Measurements from ENCODE around the gene PICK1. TPM values are rescaled to one million over a fixed set of nuclear protein-coding genes. Genes with fewer than 3 reads are reported as not detected.

The PICK1 gene
- total and polyA plus RNA-seq, 4 donors, result 5.8 to 25.8 (median 13.1) TPM

GRCh38 chr22:38080850-38081635 is 23.8 kb downstream of the PICK1 start:
- TF ChIP-seq TAF1 (conservative IDR thresholded peaks at IDR 0.05) (no peak), HNF4G (IDR thresholded peaks at IDR 0.05) (no peak), RAD21 (IDR thresholded peaks at IDR 0.05) (no peak), FOXA1 (IDR thresholded peaks at IDR 0.05) (no peak), GABPA (IDR thresholded peaks at IDR 0.05 in 1 of 2, conservative IDR thresholded peaks at IDR 0.05 in 1 of 2) (no peak), NR2F2 (IDR thresholded peaks at IDR 0.05) (no peak), RXRA (IDR thresholded peaks at IDR 0.05) (no peak), JUND (IDR thresholded peaks at IDR 0.05) (no peak), EGR1 (IDR thresholded peaks at IDR 0.05; ENCODE audit: low read depth in 2 of 2) (no peak)
- no peaks in the 10 kb centered on the region for H3K36me3 ChIP-seq (ENCODE audit: control insufficient read depth in 4 of 4, insufficient read depth in 3 of 4, low read depth in 1 of 4, low read length in 3 of 4)
- H3K4me1 ChIP-seq (ENCODE audit: control insufficient read depth in 4 of 4, insufficient read depth in 4 of 4, low read length in 3 of 4), result peaks cover 4 to 17% (median 14%) of the 10 kb centered on the region in 4 donors
- H3K9ac ChIP-seq (ENCODE audit: low read depth in 1 of 2, low read length in 2 of 2), result no peak overlapping the region
- H3K9me3 ChIP-seq (ENCODE audit: control insufficient read depth in 4 of 4, low read length in 3 of 4), result no peaks in the 10 kb centered on the region
- WGBS, result 9% methylated on average over 110 of the region's 110 CpGs
- H3K27ac ChIP-seq (ENCODE audit: low read depth in 1 of 2, low read length in 2 of 2), result no peak overlapping the region
- DNase-seq (ENCODE audit: low spot score), result no peak
- no peaks in the 10 kb centered on the region for H3K27me3 ChIP-seq (ENCODE audit: control insufficient read depth in 4 of 4, insufficient read depth in 4 of 4, low read length in 3 of 4)
- H3K4me3 ChIP-seq (ENCODE audit: low read depth in 1 of 3, low read length in 3 of 3), result peak overlapping the region in 1 of 3 donors; percentile 40

DNA sequence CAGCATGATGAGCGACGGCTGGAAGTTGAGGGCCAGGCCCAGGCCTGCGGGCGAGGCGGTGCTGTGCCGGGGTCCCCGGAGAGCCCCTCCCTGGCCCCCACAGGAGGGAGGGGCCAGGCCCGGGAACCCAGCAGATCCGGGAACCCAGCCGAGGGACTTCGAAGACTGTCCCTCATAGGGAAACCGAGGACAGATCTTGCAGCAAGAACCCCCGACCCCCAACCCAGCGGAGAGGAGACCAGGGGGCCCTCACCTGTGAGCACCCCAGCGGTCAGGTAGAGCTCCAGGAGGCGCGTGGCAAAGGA is 24.4 kb downstream of the PICK1 start:
- TF ChIP-seq YY1 (IDR thresholded peaks at IDR 0.05) (no peak), HNF4A (conservative IDR thresholded peaks at IDR 0.05) (no peak), NR2F2 (IDR thresholded peaks at IDR 0.05) (no peak), TAF1 (conservative IDR thresholded peaks at IDR 0.05) (no peak), FOXA2 (IDR thresholded peaks at IDR 0.05) (no peak), GABPA (IDR thresholded peaks at IDR 0.05 in 1 of 2, conservative IDR thresholded peaks at IDR 0.05 in 1 of 2) (no peak), RAD21 (IDR thresholded peaks at IDR 0.05) (no peak), RXRA (IDR thresholded peaks at IDR 0.05) (no peak), FOXA1 (IDR thresholded peaks at IDR 0.05) (no peak), JUND (IDR thresholded peaks at IDR 0.05) (no peak)
- TF ChIP-seq, protein P1, sequence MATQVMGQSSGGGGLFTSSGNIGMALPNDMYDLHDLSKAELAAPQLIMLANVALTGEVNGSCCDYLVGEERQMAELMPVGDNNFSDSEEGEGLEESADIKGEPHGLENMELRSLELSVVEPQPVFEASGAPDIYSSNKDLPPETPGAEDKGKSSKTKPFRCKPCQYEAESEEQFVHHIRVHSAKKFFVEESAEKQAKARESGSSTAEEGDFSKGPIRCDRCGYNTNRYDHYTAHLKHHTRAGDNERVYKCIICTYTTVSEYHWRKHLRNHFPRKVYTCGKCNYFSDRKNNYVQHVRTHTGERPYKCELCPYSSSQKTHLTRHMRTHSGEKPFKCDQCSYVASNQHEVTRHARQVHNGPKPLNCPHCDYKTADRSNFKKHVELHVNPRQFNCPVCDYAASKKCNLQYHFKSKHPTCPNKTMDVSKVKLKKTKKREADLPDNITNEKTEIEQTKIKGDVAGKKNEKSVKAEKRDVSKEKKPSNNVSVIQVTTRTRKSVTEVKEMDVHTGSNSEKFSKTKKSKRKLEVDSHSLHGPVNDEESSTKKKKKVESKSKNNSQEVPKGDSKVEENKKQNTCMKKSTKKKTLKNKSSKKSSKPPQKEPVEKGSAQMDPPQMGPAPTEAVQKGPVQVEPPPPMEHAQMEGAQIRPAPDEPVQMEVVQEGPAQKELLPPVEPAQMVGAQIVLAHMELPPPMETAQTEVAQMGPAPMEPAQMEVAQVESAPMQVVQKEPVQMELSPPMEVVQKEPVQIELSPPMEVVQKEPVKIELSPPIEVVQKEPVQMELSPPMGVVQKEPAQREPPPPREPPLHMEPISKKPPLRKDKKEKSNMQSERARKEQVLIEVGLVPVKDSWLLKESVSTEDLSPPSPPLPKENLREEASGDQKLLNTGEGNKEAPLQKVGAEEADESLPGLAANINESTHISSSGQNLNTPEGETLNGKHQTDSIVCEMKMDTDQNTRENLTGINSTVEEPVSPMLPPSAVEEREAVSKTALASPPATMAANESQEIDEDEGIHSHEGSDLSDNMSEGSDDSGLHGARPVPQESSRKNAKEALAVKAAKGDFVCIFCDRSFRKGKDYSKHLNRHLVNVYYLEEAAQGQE (IDR thresholded peaks at IDR 0.05), result no peak
- TF ChIP-seq, protein P2, sequence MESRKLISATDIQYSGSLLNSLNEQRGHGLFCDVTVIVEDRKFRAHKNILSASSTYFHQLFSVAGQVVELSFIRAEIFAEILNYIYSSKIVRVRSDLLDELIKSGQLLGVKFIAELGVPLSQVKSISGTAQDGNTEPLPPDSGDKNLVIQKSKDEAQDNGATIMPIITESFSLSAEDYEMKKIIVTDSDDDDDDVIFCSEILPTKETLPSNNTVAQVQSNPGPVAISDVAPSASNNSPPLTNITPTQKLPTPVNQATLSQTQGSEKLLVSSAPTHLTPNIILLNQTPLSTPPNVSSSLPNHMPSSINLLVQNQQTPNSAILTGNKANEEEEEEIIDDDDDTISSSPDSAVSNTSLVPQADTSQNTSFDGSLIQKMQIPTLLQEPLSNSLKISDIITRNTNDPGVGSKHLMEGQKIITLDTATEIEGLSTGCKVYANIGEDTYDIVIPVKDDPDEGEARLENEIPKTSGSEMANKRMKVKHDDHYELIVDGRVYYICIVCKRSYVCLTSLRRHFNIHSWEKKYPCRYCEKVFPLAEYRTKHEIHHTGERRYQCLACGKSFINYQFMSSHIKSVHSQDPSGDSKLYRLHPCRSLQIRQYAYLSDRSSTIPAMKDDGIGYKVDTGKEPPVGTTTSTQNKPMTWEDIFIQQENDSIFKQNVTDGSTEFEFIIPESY (IDR thresholded peaks at IDR 0.05), result no peak
- TF ChIP-seq, protein P3, sequence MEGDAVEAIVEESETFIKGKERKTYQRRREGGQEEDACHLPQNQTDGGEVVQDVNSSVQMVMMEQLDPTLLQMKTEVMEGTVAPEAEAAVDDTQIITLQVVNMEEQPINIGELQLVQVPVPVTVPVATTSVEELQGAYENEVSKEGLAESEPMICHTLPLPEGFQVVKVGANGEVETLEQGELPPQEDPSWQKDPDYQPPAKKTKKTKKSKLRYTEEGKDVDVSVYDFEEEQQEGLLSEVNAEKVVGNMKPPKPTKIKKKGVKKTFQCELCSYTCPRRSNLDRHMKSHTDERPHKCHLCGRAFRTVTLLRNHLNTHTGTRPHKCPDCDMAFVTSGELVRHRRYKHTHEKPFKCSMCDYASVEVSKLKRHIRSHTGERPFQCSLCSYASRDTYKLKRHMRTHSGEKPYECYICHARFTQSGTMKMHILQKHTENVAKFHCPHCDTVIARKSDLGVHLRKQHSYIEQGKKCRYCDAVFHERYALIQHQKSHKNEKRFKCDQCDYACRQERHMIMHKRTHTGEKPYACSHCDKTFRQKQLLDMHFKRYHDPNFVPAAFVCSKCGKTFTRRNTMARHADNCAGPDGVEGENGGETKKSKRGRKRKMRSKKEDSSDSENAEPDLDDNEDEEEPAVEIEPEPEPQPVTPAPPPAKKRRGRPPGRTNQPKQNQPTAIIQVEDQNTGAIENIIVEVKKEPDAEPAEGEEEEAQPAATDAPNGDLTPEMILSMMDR (IDR thresholded peaks at IDR 0.05; ENCODE audit: low read depth, low read length, missing input control), result no peak
- H3K4me1 ChIP-seq (ENCODE audit: control insufficient read depth in 4 of 4, insufficient read depth in 4 of 4, low read length in 3 of 4), result peaks cover 4 to 17% (median 14%) of the 10 kb centered on the region in 4 donors
- H3K9ac ChIP-seq (ENCODE audit: low read depth in 1 of 2, low read length in 2 of 2), result no peak overlapping the region
- no peak for DNase-seq (ENCODE audit: low spot score)
- 12% methylated on average over 17 of the region's 17 CpGs for WGBS
- H3K27me3 ChIP-seq (ENCODE audit: control insufficient read depth in 4 of 4, insufficient read depth in 4 of 4, low read length in 3 of 4), result no peaks in the 10 kb centered on the region
- no peak overlapping the region for H3K27ac ChIP-seq (ENCODE audit: low read depth in 1 of 2, low read length in 2 of 2)
- H3K4me3 ChIP-seq (ENCODE audit: low read depth in 1 of 3, low read length in 3 of 3), result peak overlapping the region in 1 of 3 donors; percentile 40
- H3K36me3 ChIP-seq (ENCODE audit: control insufficient read depth in 4 of 4, insufficient read depth in 3 of 4, low read depth in 1 of 4, low read length in 3 of 4), result no peaks in the 10 kb centered on the region
- no peaks in the 10 kb centered on the region for H3K9me3 ChIP-seq (ENCODE audit: control insufficient read depth in 4 of 4, low read length in 3 of 4)

Data from liver (tissue), 9 donors.